Uterus (tissue), 4 donors: ENCODE data around the gene TTC39C. TPM values are rescaled to one million over a fixed set of nuclear protein-coding genes. Genes with fewer than 3 reads are reported as not detected.
A peak's percentile ranks its signal among the peaks of the same experiment; 100 is the strongest.

Experiments used
- DNase-seq, 2 donors: peaks; one replicate each; pipeline ENCODE4 v3.0.0-alpha.2; 2019 to 2020
- H3K27ac ChIP-seq, 2 donors: fragments of 200-600 bp; sonication (generic); 1 replicate in 1 of 2; 2 replicates in 1 of 2; pipeline ENCODE4 v1.5.1; 2016 to 2018
- H3K27me3 ChIP-seq, 2 donors: fragments of 200-600 bp; sonication (generic); one replicate each; pipeline ENCODE4 v1.5.1; 2018 to 2019; ENCODE audit warnings: control low read depth in 1 of 2
- H3K36me3 ChIP-seq, 2 donors: fragments of 200-600 bp; sonication (generic); one replicate each; pipeline ENCODE4 v1.5.1; 2019; ENCODE audit warnings: control low read depth in 1 of 2
- H3K4me1 ChIP-seq, 2 donors: fragments of 200-600 bp; sonication (generic); one replicate each; pipeline ENCODE4 v1.5.1; 2018 to 2019; ENCODE audit warnings: control low read depth in 1 of 2
- H3K4me3 ChIP-seq, 2 donors: fragments of 200-600 bp; sonication (generic); 1 replicate in 1 of 2; 2 replicates in 1 of 2; pipeline ENCODE4 v1.5.1; 2018 to 2019; ENCODE audit warnings: mild to moderate bottlenecking in 1 of 2
- H3K9me3 ChIP-seq, 2 donors: fragments of 200-600 bp; sonication (generic); one replicate each; pipeline ENCODE4 v1.5.1; 2019; ENCODE audit warnings: control low read depth in 1 of 2
- CTCF ChIP-seq, 4 experiments: fragments of 200-600 bp in 2 of 4; fragments of 450-650 bp in 2 of 4; sonication (generic) in 2 of 4; IDR thresholded peaks; one replicate each; pipeline ENCODE4 v1.5.1; 2016 to 2019; ENCODE audit warnings: antibody characterized with exemption in 4 of 4, mild to moderate bottlenecking in 2 of 4, moderate library complexity in 1 of 4
- POLR2A ChIP-seq, 2 donors: fragments of 450-650 bp; IDR thresholded peaks; one replicate each; pipeline ENCODE4 v1.6.1; 2016; ENCODE audit warnings: antibody characterized with exemption in 2 of 2, mild to moderate bottlenecking in 1 of 2, moderate library complexity in 1 of 2
- intact Hi-C: fragments of 100-400 bp; cut with DNase I; formaldehyde crosslinking; loops from one replicate; pipeline ENCODE4 v1.15.1; 2023; ENCODE audit warnings: low total_unique reads
- total RNA-seq, 4 donors: library from RNA; depleted of rRNA in 3 of 4; stranded (reverse); fragments of >200 nt in 3 of 4; gene quantifications; one replicate each; pipeline versions ENCODE4 v1.1.0 to v1.2.4, GENCODE V29; 2014 to 2023
- donor health status: DM: yes; HTN: yes; CAD: no.

TTC39C gene
- total RNA-seq, result 10 to 100 TPM; 25.6 to 50.6 (median 33.5) TPM

DNA sequence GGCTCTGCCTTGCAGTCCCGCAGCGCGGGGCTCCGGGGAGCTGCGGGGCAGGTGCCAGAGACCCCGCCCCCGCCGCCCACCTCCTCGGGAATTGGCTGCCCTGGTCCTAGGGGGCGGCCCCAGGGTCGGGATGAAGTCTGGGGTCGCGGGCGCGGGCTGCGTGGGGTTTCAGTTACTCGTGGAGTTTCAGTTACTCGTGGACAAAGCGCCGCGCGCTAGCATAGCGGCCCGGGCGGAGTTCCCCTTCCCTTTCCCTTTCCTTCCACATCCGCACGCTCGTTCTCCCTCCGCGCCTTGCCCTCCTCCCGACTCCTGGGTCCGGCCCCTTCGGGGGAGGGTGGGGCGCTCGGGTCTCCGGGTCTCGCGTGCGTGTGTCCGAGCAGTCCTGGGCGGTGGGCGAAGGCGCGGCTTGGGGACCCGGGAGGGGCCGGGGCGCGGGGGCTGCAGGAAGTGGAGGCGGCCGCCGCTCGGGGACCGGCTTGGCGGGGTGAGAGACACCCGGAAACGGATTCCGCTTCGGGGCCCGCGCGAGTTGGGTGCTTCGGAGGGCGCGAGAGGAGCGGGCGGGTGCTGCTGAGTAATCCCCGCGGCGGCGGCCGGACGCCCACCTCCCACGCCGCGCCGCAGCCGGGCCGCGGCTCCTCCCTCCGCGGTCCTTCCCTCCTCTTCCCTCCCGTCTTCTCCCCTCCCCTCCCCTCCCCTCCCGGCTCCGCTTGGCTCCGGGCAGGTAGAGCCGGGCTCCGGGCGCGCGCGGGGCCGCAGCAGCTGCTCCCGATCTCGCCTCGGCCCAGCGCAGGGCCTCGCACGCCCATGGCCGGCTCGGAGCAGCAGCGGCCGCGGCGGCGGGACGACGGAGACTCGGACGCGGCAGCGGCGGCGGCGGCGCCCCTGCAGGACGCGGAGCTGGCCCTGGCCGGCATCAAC, at the start of gene TTC39C:
Gene TTC39C (plus strand): TSS at position 693 of the 924 bp plus-strand sequence. CDS start 118 bp downstream, at position 811.
- H3K36me3 ChIP-seq, result no peaks in the 10 kb centered on the region
- peak; percentile 78 to 81 for DNase-seq
- H3K4me1 ChIP-seq, result peaks cover 0 to 10% of the 10 kb centered on the region in 2 donors
- TF ChIP-seq POLR2A (IDR thresholded peaks at IDR 0.05) (peak in 1 of 2 donors; percentile 53), CTCF (IDR thresholded peaks at IDR 0.05) (no peak)
- no peaks in the 10 kb centered on the region for H3K27me3 ChIP-seq
- peak within 1 kb of the TSS; percentile 74 to 91 for H3K4me3 ChIP-seq
- no peaks in the 10 kb centered on the region for H3K9me3 ChIP-seq
- peak within 1 kb of the TSS; percentile 92 to 99 for H3K27ac ChIP-seq
- intact Hi-C loops, result no loop called here

GRCh38 chr18:23966909-23967308, 47.6 kb upstream of the TTC39C start:
- Histone ChIP-seq H3K27ac (no peak overlapping the region), H3K27me3 (no peaks in the 10 kb centered on the region), H3K9me3 (no peaks in the 10 kb centered on the region), H3K4me3 (no peak overlapping the region), H3K4me1 (no peaks in the 10 kb centered on the region), H3K36me3 (no peaks in the 10 kb centered on the region)
- DNase-seq, result no peak
- TF ChIP-seq POLR2A (IDR thresholded peaks at IDR 0.05) (no peak), CTCF (IDR thresholded peaks at IDR 0.05) (no peak)
- intact Hi-C loops, result no loop called here

DNA sequence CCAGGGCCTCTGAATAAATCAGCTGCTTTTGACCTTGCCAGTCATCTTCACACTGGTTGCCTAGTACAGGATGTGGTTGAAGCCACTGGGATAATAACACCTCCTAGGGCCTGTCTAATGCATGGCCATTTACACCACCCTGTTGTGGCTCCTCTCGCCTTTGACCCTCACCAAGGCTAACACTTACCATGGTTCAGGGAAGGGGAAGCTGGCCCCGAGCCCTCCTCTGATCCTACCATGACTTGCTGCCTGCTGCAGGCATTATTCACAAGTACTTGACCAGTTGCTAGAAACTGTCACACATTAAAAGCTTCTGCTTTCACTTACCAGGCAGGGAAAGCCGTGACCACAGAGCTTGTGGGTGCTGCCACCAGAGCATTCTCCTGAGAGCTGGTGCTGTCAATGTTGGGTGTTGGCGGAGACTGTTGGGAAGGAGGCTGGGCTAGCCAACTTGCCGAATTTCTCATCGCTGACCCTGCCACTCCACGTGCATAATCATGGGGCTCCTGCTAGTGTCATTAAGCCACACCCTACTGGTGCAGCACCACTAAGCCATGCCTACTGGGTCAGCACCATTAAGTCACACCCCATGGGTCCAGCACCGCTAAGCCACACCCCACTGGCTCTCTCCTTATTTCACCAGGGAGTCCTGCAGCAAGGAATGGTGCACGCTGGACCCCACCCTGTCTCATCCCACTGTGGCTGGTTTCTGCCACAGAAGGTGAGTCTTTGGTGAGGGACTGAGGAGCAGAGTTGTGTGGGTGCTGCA, 47.0 kb upstream of the TTC39C start:
- Histone ChIP-seq H3K36me3 (no peaks in the 10 kb centered on the region), H3K4me1 (no peaks in the 10 kb centered on the region), H3K27ac (no peak overlapping the region), H3K27me3 (no peaks in the 10 kb centered on the region), H3K4me3 (no peak overlapping the region), H3K9me3 (no peaks in the 10 kb centered on the region)
- intact Hi-C loops, result no loop called here
- no peak for TF ChIP-seq POLR2A (IDR thresholded peaks at IDR 0.05)
- DNase-seq, result no peak

DNA sequence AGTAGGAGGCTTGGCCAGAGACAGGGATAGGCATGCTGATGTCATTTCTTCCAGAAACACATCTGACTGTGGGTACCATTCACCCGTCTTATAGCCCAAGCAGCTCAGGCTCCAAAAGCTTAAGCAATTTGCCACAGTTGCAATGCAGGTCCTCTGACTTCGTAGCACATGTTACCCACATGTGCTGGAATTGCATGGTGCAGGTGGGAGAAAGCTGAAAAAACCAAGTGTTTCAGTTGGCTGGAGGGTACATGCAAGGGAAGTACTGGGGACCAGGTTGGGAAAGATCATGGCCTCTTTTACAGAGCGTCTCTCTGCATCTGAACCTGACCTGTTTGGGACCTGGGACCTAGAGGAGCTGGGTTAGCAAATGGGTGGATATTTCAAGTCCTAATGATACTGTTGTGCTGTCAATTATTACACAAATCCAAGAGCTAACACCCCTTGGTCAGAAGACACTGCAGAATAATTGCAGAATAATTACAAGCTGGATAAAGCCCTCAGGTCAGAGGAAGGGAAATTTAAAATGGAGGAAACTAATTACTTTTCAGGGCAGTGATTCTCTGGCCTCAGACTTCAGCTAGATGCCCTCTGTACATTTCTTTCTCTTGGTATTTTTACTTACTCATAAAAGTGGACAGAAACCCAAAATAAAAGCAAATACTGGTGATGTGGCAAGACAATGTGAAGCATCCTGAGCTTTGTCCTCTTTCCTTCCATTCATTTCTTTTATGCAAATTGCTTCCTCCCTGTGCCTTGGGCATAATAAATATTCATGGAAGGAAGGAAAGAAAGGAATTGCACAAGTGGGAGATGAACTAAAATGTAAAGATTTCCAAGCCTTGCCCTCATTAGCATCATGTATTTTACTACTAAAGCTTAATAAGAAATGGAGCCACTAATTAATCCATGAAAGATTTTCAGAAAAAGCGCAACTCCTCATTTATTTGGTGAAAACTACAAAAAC, 45.6 kb upstream of the TTC39C start:
- no peaks in the 10 kb centered on the region for H3K36me3 ChIP-seq
- TF ChIP-seq POLR2A (IDR thresholded peaks at IDR 0.05) (no peak), CTCF (IDR thresholded peaks at IDR 0.05) (no peak)
- no peaks in the 10 kb centered on the region for H3K27me3 ChIP-seq
- H3K4me1 ChIP-seq, result no peaks in the 10 kb centered on the region
- no peak overlapping the region for H3K4me3 ChIP-seq
- no peaks in the 10 kb centered on the region for H3K9me3 ChIP-seq
- DNase-seq, result no peak
- H3K27ac ChIP-seq, result no peak overlapping the region
- intact Hi-C loops, result no loop called here

DNA sequence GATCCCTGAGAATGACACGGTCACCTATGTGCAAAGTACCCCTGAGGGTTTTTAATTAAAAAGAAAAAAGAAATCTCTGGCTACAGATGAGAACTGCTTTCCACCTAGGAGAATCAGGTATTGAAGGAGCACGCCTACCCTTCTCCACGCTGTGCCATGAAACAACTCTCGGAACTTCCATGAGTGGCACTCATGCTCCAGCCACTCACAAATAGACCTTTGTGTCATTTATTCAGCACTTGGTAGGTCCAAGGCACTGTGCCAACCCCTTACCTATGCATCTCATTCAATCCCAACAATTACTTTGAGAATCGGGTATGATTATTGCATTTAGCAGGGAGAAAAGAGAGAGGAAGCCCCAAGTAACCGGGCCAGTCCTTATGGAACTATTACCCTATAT, 44.9 kb upstream of the TTC39C start:
- Histone ChIP-seq H3K4me1 (no peaks in the 10 kb centered on the region), H3K36me3 (no peaks in the 10 kb centered on the region), H3K9me3 (no peaks in the 10 kb centered on the region), H3K4me3 (no peak overlapping the region), H3K27me3 (no peaks in the 10 kb centered on the region), H3K27ac (no peak overlapping the region)
- TF ChIP-seq POLR2A (IDR thresholded peaks at IDR 0.05), result no peak
- no peak for TF ChIP-seq CTCF (IDR thresholded peaks at IDR 0.05)
- intact Hi-C loops, result no loop called here
- DNase-seq, result no peak
